GM23338 (cell line): Measurements from ENCODE around the gene SH3RF3. TPM values are rescaled to one million over a fixed set of nuclear protein-coding genes. Genes with fewer than 3 reads are reported as not detected.

Experiments
- ATAC-seq: fragments of 200-7000 bp; cut with Tn5 transposase; 3 replicates; pipeline ENCODE4 v1.9.1; 2020
- DNase-seq: peaks from one replicate; pipeline ENCODE4 v3.0.0-alpha.2; 2015; ENCODE audit warnings: low spot score
- H2AFZ ChIP-seq: fragments of 200-600 bp; sonication (generic); 2 replicates; pipeline ENCODE4 v1.8.0; 2016; ENCODE audit warnings: antibody characterized with exemption, mild to moderate bottlenecking, moderate library complexity
- H3F3A ChIP-seq: fragments of 200-600 bp; sonication (generic); replicated peaks from 2 replicates; pipeline ENCODE4 v1.8.0; 2017; ENCODE audit warnings: antibody characterized with exemption, mixed run types, low read depth
- H3K27ac ChIP-seq: fragments of 200-600 bp; sonication (generic); 2 replicates; pipeline ENCODE4 v1.6.1; 2016; ENCODE audit warnings: low read depth
- H3K27me3 ChIP-seq: fragments of 200-600 bp; sonication (generic); 2 replicates; pipeline ENCODE4 v1.8.0; 2016; ENCODE audit warnings: mild to moderate bottlenecking, mixed run types, moderate library complexity; ENCODE audit not compliant: insufficient read depth
- H3K36me3 ChIP-seq: fragments of 200-600 bp; sonication (generic); 2 replicates; pipeline ENCODE4 v1.8.0; 2016; ENCODE audit warnings: mild to moderate bottlenecking; ENCODE audit not compliant: insufficient read depth
- H3K4me1 ChIP-seq: fragments of 200-600 bp; sonication (generic); 2 replicates; pipeline ENCODE4 v1.8.0; 2016; ENCODE audit warnings: mild to moderate bottlenecking, moderate library complexity; ENCODE audit not compliant: insufficient read depth
- H3K4me2 ChIP-seq: fragments of 200-600 bp; sonication (generic); 2 replicates; pipeline ENCODE4 v1.7.1; 2017; ENCODE audit warnings: mixed run types
- H3K4me3 ChIP-seq: fragments of 200-600 bp; sonication (generic); 2 replicates; pipeline ENCODE4 v1.6.1; 2016; ENCODE audit warnings: mixed run types
- H3K79me2 ChIP-seq: fragments of 200-600 bp; sonication (generic); replicated peaks from 2 replicates; pipeline ENCODE4 v1.8.0; 2017; ENCODE audit warnings: mild to moderate bottlenecking; ENCODE audit not compliant: insufficient read depth
- H3K9me2 ChIP-seq: fragments of 200-600 bp; sonication (generic); 2 replicates; pipeline ENCODE4 v1.8.0; 2017; ENCODE audit not compliant: insufficient read depth
- H4K20me1 ChIP-seq: fragments of 200-600 bp; sonication (generic); replicated peaks from 2 replicates; pipeline ENCODE4 v1.8.0; 2017; ENCODE audit warnings: mild to moderate bottlenecking; ENCODE audit not compliant: insufficient read depth
- H3K27ac Mint-ChIP-seq: 2 replicates; pipeline ENCODE4 v1.8.0; 2020; ENCODE audit warnings: inconsistent platforms, mild to moderate bottlenecking, moderate library complexity, mixed read lengths
- H3K27me3 Mint-ChIP-seq: 3 replicates; pipeline ENCODE4 v1.8.0; 2022; ENCODE audit warnings: low read depth, mild to moderate bottlenecking, moderate library complexity, mixed read lengths, inconsistent platforms; ENCODE audit not compliant: insufficient read depth, poor library complexity
- H3K36me3 Mint-ChIP-seq: 3 replicates; pipeline ENCODE4 v1.8.0; 2021; ENCODE audit warnings: low read depth, mild to moderate bottlenecking, inconsistent platforms, moderate library complexity, mixed read lengths
- H3K4me1 Mint-ChIP-seq: 3 replicates; pipeline ENCODE4 v1.8.0; 2020; ENCODE audit warnings: mild to moderate bottlenecking, inconsistent platforms, mixed read lengths
- H3K4me3 Mint-ChIP-seq: 3 replicates; pipeline ENCODE4 v1.8.0; 2021; ENCODE audit warnings: moderate library complexity, mild to moderate bottlenecking, inconsistent platforms, mixed read lengths
- H3K9me3 Mint-ChIP-seq: 3 replicates; pipeline ENCODE4 v1.8.0; 2020; ENCODE audit warnings: moderate library complexity, mild to moderate bottlenecking, inconsistent platforms, mixed read lengths
- CREB1 ChIP-seq: fragments of 250-450 bp; sonication (Bioruptor Pico); IDR thresholded peaks from 2 replicates; pipeline ENCODE4 v1.5.0; 2020; ENCODE audit warnings: low read depth, mild to moderate bottlenecking, moderate library complexity
- CTCF ChIP-seq, 2 experiments: fragments of 200-600 bp in 1 of 2; sonication (generic) in 1 of 2; conservative IDR thresholded peaks; 2 replicates each; pipeline versions ENCODE4 v1.5.1 to v1.6.1; 2016 to 2017; ENCODE audit warnings: antibody characterized with exemption in 2 of 2, low read depth in 2 of 2, mild to moderate bottlenecking in 2 of 2, moderate library complexity in 1 of 2
- ETS1 ChIP-seq: IDR thresholded peaks from 2 replicates; pipeline ENCODE4 v1.6.1; 2016; ENCODE audit warnings: antibody characterized with exemption
- EZH2 ChIP-seq: fragments of 200-600 bp; sonication (generic); IDR thresholded peaks from one replicate; pipeline ENCODE4 v1.8.0; 2017; ENCODE audit warnings: antibody characterized with exemption, mild to moderate bottlenecking, low read depth; ENCODE audit not compliant: unreplicated experiment
- EZH2phosphoT487 ChIP-seq: fragments of 200-600 bp; sonication (generic); IDR thresholded peaks from one replicate; pipeline ENCODE4 v1.8.1; 2018; ENCODE audit warnings: antibody characterized with exemption; ENCODE audit not compliant: unreplicated experiment
- JUNB ChIP-seq: IDR thresholded peaks from one replicate; pipeline ENCODE4 v1.6.1; 2016; ENCODE audit warnings: antibody characterized with exemption; ENCODE audit not compliant: unreplicated experiment
- NANOG ChIP-seq: IDR thresholded peaks from 2 replicates; pipeline ENCODE4 v1.6.1; 2016; ENCODE audit warnings: antibody characterized with exemption, borderline replicate concordance
- POLR2AphosphoS5 ChIP-seq: IDR thresholded peaks from 2 replicates; pipeline ENCODE4 v1.6.1; 2016; ENCODE audit warnings: antibody characterized with exemption, low read depth
- REST ChIP-seq: IDR thresholded peaks from one replicate; pipeline ENCODE4 v1.6.1; 2018; ENCODE audit warnings: antibody characterized with exemption; ENCODE audit not compliant: unreplicated experiment
- STAT1 ChIP-seq: IDR thresholded peaks from one replicate; pipeline ENCODE4 v1.6.1; 2016; ENCODE audit warnings: antibody characterized with exemption; ENCODE audit not compliant: unreplicated experiment
- ZNF114 ChIP-seq: fragments of 250-450 bp; sonication (Bioruptor Pico); IDR thresholded peaks from 2 replicates; pipeline ENCODE4 v1.5.0; 2020; ENCODE audit warnings: mild to moderate bottlenecking, moderate library complexity
- ZNF331 ChIP-seq: fragments of 250-450 bp; sonication (Bioruptor Pico); IDR thresholded peaks from 2 replicates; pipeline ENCODE4 v1.5.0; 2020; ENCODE audit warnings: low read depth, mild to moderate bottlenecking, moderate library complexity
- ZNF462 ChIP-seq: fragments of 250-450 bp; sonication (Bioruptor Pico); IDR thresholded peaks from 2 replicates; pipeline ENCODE4 v1.5.0; 2020; ENCODE audit warnings: mild to moderate bottlenecking, moderate library complexity
- polyA plus RNA-seq: library from polyadenylated mRNA; unstranded; fragments of >200 nt; fragmentation: Nextera tagmentation; extraction: Ambion mirVana; gene quantifications from 2 replicates; pipeline ENCODE4 v1.2.1, GENCODE V29; 2016
- total RNA-seq: library from RNA; depleted of rRNA; stranded (reverse); fragments of >200 nt; shearing (Covaris generic); gene quantifications from 2 replicates; pipeline ENCODE4 v1.2.3, GENCODE V29; 2014

Gene SH3RF3
- total and polyA plus RNA-seq, 2 experiments from 2014 or later = 0.11 to 0.63 TPM

- Mint-ChIP-seq H3K4me1 (no peaks in the 10 kb centered on the region), H3K4me3 (no peak overlapping the region), H3K9me3 (peaks cover 4% of the 10 kb centered on the region; the same call in 2 of the 3 replicates), H3K36me3 (peaks cover 30% of the 10 kb centered on the region), H3K27me3 (peaks cover 3% of the 10 kb centered on the region), H3K27ac (peak overlapping the region; percentile 21; the same call in 1 of the 2 replicates)
- TF ChIP-seq NANOG (no peak), ZNF114 (CRISPR knock-in tag) (no peak), CTCF (conservative IDR thresholded peaks at IDR 0.05; ENCODE audit: low read depth in 2 of 2) (no peak), ZNF462 (CRISPR knock-in tag) (no peak), ETS1 (no peak), REST (no peak), STAT1 (no peak), EZH2 (no peak), EZH2phosphoT487 (no peak), POLR2AphosphoS5 (no peak), CREB1 (no peak), ZNF331 (no peak), JUNB (no peak)
- H3K79me2 ChIP-seq = no peaks in the 10 kb centered on the region
- H3K27ac ChIP-seq = no peak overlapping the region
- ATAC-seq (no peak), DNase-seq (no peak)
- no peaks in the 10 kb centered on the region for H3K27me3 ChIP-seq
- H3K4me1 ChIP-seq = no peaks in the 10 kb centered on the region
- no peak overlapping the region for H2AFZ ChIP-seq
- H3K36me3 ChIP-seq = peaks cover 9% of the 10 kb centered on the region; the same call in 1 of the 2 replicates
- H3K9me2 ChIP-seq = no peaks in the 10 kb centered on the region
- no peak overlapping the region for H3K4me3 ChIP-seq
- no peaks in the 10 kb centered on the region for H3F3A ChIP-seq
- H3K4me2 ChIP-seq = no peak overlapping the region
- H4K20me1 ChIP-seq = no peaks in the 10 kb centered on the region
Observed at GRCh38 chr2:109549016-109549590, 420.1 kb downstream of the SH3RF3 start.
